Astrocyte of the spinal cord (primary cell): Measurements from ENCODE around the gene CCDC54.

Source experiments
- DNase-seq: peaks from one replicate; pipeline ENCODE4 v3.0.0; 2011; ENCODE audit warnings: low read depth, low spot score
- H3K4me3 ChIP-seq: 2 replicates; pipeline ENCODE4 v1.5.1; 2011; ENCODE audit warnings: low read depth, mild to moderate bottlenecking, low read length, moderate library complexity
- CTCF ChIP-seq: IDR thresholded peaks from 2 replicates; pipeline ENCODE4 v1.5.1; 2012; ENCODE audit warnings: low read depth, mild to moderate bottlenecking, low read length, inconsistent platforms
- in situ Hi-C: cut with HindIII; loops from 2 replicates; pipeline ENCODE4 v1.10.0; 2017; ENCODE audit warnings: low sequenced_read_pairs

Gene CCDC54

GRCh38 chr3:107401301-107401700, 24.1 kb downstream of the CCDC54 start:
- in situ Hi-C loops = no loop called here
- DNase-seq = no peak
- TF ChIP-seq CTCF = no peak
- no peak overlapping the region for H3K4me3 ChIP-seq

DNA sequence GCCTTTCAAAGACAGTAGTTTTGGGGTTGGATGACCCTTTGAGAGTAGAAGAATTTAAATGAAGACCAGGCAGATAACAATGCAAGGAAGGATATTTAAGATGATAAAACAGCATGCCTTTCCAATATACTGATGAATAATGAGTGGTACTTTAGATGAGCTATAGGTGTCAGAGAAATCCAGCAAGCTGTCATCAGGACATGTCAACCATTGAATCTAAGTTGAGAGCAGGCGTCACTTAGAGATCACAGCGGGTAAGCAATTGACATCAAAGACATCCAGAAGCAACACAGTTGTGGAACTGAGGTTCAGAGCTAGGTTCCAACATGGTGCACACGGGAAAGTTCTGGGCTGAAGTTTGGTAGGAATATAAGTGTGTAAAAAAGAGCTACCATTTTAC, 25.0 kb downstream of the CCDC54 start:
- no peak for TF ChIP-seq CTCF
- in situ Hi-C loops = no loop called here
- DNase-seq = no peak
- no peak overlapping the region for H3K4me3 ChIP-seq

DNA sequence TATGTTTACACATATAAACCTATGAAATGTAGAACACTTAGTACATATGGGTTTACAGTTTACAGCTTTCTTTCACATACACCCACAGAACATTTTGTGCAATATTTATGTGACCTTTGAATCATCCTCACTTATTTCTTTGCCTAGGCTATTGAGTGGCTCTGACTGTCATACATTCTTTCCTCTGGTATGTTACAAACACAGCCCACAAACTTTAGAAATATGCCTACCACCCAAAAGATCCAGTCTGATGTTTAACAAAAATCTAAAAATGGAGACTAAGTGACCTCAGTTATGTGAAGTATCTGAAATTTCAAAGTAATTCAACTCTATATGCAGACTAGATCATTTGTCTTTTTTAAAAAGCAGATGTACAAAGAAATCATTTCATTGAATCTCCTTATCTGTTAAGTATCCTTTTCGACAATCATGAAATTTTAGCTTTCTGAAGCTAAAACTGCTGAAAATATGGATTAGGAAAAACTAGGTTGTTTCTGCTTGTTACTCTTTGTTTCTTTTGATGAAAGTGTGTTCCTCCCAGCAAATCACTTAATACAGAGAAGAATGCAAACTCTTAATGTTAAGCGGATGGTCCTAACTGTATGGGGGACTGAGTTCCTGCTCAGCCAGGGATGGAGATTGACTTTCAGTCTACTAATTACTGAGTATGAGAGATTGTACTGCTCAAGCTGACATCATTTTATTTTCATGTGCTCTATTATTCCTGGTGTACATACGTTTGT, 27.7 kb downstream of the CCDC54 start:
- DNase-seq = peak; percentile 67
- H3K4me3 ChIP-seq = no peak overlapping the region
- in situ Hi-C loops = no loop called here
- no peak for TF ChIP-seq CTCF

DNA sequence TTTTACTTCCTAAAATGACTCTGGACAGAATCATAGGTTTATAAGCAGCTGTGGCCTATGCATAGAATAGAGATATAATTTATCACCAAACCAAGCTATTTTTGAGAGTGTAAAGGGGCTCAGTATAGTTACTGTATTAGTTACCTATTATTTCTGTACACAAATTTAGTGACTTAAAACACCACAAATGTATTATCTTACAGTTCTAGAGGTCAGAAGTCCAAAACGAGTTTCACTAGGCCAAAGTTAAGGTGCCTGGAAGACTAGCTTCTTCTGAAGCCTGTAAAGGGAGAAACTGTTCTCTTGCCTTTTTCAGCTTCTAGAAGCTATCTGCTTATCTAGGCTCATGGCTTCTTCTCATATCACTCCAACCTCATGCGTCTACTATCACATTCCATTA, 30.1 kb downstream of the CCDC54 start:
- in situ Hi-C loops = no loop called here
- TF ChIP-seq CTCF = no peak
- no peak for DNase-seq
- no peak overlapping the region for H3K4me3 ChIP-seq

DNA sequence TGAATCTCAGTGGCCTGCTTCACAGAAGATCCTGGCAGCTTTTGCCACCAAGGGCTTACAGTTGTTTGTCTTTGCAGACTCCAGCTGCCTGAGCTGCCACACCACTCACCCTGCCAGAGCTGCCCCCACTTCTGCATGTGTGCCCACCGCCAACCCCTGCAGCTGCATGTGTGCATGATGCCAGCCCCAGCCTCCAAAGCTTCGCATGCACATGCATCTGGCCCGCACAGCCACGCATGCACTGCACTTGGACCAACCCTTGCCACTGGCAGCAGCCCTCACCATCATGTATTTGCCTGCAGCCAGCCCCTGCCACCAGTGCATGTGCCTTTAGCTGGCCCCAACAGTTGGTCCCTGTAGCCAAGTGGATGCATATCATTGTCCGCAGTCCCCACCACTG, 31.3 kb downstream of the CCDC54 start:
- H3K4me3 ChIP-seq = no peak overlapping the region
- in situ Hi-C loops = no loop called here
- TF ChIP-seq CTCF = no peak
- DNase-seq = no peak

DNA sequence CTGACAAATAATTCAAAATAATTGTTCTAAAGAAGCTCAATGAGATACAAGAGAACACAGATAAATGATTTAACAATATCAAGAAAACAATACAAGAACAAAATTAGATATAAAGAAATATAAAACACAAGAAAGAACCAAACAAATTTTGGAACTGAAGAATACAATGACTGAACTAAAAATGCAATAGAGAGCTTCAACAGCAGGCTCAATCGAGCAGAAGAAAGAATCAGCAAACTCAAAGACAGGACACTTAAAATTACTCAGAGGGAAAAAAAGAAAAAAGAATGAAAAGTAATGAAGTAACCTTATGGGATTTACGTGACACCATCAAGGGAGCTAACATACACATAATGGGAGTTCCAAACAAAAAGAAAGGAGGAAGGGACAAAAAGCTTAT, 32.1 kb downstream of the CCDC54 start:
- in situ Hi-C loops = no loop called here
- H3K4me3 ChIP-seq = no peak overlapping the region
- TF ChIP-seq CTCF = no peak
- DNase-seq = no peak
